NCI-H446 (cell line): ENCODE measurements around the gene NKD2.
"Not testable (repeated sequence)": the region's sequence is repeated elsewhere in the genome, so short reads cannot be mapped to it uniquely, and the experiment has no call there.

ENCODE experiments used
- DNase-seq, 2 experiments: peaks; one replicate each; lab custom pipeline; 2025; lab: John Stamatoyannopoulos, UW

NKD2 gene

GRCh38 chr5:1057485-1058082 lies 49.0 kb downstream of the NKD2 start:
- no peak for DNase-seq

- DNase-seq = no peak
These were observed 49.7 kb downstream of the NKD2 start for GRCh38 chr5:1058083-1058945.

- no peak for DNase-seq
These were observed 50.6 kb downstream of the NKD2 start for GRCh38 chr5:1058988-1059883.

- DNase-seq = no peak
These were observed 51.3 kb downstream of the NKD2 start for GRCh38 chr5:1059884-1060263.

- no peak for DNase-seq
These were observed 52.0 kb downstream of the NKD2 start for GRCh38 chr5:1060535-1060981.

- DNase-seq = not testable (repeated sequence)
These were observed 52.7 kb downstream of the NKD2 start for GRCh38 chr5:1061292-1061691.

GRCh38 chr5:1061916-1062315 lies 53.3 kb downstream of the NKD2 start:
- DNase-seq = no peak

GRCh38 chr5:1062761-1063568 lies 54.4 kb downstream of the NKD2 start:
- DNase-seq = no peak

GRCh38 chr5:1063661-1064382 lies 55.2 kb downstream of the NKD2 start:
- no peak for DNase-seq

- no peak for DNase-seq
These were observed 56.0 kb downstream of the NKD2 start for GRCh38 chr5:1064383-1065142.

GRCh38 chr5:1065143-1065750 lies 56.6 kb downstream of the NKD2 start:
- no peak for DNase-seq

GRCh38 chr5:1065891-1066650 lies 57.5 kb downstream of the NKD2 start:
- DNase-seq = no peak

- no peak for DNase-seq
These were observed 58.1 kb downstream of the NKD2 start for GRCh38 chr5:1066676-1067075.

- DNase-seq = no peak
These were observed 58.8 kb downstream of the NKD2 start for GRCh38 chr5:1067141-1068121.

GRCh38 chr5:1068204-1068894 lies 59.7 kb downstream of the NKD2 start:
- no peak for DNase-seq

- DNase-seq = no peak
These were observed 60.5 kb downstream of the NKD2 start for GRCh38 chr5:1068895-1069719.
